ENCODE data around the gene DHX30. TPM values are rescaled to one million over a fixed set of nuclear protein-coding genes. Genes with fewer than 3 reads are reported as not detected.

DHX30 gene
- total and polyA plus RNA-seq, 9 of the 15 experiments (the other 6 are each of a cell fraction or from before 2014, with no cell fraction given) = 12.3 to 158 (median 79.0) TPM

DNA sequence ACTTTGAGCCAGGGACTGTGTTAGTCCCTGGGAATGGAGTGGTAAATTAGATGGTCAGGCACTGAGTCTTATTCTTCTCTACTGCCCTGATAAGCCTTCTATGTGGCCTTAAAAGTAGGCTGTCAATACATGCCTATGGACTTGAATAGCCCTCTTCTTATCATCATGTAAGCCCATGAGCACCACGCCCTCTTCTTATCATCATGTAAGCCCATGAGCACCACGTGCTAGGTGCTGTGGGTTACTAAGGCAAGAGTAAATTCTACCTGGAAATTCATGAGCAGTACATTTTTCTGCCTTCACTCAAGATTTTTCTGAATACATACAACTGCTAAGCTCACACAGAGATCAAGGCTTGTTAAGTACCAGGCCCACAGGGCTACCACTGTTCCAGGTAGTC is 68.5 kb downstream of the DHX30 start (continued):
- TF ChIP-seq, protein P1, sequence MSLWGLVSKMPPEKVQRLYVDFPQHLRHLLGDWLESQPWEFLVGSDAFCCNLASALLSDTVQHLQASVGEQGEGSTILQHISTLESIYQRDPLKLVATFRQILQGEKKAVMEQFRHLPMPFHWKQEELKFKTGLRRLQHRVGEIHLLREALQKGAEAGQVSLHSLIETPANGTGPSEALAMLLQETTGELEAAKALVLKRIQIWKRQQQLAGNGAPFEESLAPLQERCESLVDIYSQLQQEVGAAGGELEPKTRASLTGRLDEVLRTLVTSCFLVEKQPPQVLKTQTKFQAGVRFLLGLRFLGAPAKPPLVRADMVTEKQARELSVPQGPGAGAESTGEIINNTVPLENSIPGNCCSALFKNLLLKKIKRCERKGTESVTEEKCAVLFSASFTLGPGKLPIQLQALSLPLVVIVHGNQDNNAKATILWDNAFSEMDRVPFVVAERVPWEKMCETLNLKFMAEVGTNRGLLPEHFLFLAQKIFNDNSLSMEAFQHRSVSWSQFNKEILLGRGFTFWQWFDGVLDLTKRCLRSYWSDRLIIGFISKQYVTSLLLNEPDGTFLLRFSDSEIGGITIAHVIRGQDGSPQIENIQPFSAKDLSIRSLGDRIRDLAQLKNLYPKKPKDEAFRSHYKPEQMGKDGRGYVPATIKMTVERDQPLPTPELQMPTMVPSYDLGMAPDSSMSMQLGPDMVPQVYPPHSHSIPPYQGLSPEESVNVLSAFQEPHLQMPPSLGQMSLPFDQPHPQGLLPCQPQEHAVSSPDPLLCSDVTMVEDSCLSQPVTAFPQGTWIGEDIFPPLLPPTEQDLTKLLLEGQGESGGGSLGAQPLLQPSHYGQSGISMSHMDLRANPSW (CRISPR knock-in tag; IDR thresholded peaks at IDR 0.05) = no peak
- TF ChIP-seq SMAD2 (IDR thresholded peaks at IDR 0.05; ENCODE audit: low read depth, low read length) (no peak), ZNF24 (IDR thresholded peaks at IDR 0.05) (no peak), ZNF146 (CRISPR knock-in tag; IDR thresholded peaks at IDR 0.05; ENCODE audit: unreplicated experiment) (no peak), LARP7 (IDR thresholded peaks at IDR 0.05) (no peak), CAMTA2 (CRISPR knock-in tag; conservative IDR thresholded peaks at IDR 0.05) (no peak), NCOR1 (IDR thresholded peaks at IDR 0.05) (peak; percentile 33; the same call in 1 of the 2 replicates), ZNF77 (CRISPR knock-in tag; IDR thresholded peaks at IDR 0.05) (no peak), ZNF586 (CRISPR knock-in tag; conservative IDR thresholded peaks at IDR 0.05) (no peak)
- TF ChIP-seq, protein P2, sequence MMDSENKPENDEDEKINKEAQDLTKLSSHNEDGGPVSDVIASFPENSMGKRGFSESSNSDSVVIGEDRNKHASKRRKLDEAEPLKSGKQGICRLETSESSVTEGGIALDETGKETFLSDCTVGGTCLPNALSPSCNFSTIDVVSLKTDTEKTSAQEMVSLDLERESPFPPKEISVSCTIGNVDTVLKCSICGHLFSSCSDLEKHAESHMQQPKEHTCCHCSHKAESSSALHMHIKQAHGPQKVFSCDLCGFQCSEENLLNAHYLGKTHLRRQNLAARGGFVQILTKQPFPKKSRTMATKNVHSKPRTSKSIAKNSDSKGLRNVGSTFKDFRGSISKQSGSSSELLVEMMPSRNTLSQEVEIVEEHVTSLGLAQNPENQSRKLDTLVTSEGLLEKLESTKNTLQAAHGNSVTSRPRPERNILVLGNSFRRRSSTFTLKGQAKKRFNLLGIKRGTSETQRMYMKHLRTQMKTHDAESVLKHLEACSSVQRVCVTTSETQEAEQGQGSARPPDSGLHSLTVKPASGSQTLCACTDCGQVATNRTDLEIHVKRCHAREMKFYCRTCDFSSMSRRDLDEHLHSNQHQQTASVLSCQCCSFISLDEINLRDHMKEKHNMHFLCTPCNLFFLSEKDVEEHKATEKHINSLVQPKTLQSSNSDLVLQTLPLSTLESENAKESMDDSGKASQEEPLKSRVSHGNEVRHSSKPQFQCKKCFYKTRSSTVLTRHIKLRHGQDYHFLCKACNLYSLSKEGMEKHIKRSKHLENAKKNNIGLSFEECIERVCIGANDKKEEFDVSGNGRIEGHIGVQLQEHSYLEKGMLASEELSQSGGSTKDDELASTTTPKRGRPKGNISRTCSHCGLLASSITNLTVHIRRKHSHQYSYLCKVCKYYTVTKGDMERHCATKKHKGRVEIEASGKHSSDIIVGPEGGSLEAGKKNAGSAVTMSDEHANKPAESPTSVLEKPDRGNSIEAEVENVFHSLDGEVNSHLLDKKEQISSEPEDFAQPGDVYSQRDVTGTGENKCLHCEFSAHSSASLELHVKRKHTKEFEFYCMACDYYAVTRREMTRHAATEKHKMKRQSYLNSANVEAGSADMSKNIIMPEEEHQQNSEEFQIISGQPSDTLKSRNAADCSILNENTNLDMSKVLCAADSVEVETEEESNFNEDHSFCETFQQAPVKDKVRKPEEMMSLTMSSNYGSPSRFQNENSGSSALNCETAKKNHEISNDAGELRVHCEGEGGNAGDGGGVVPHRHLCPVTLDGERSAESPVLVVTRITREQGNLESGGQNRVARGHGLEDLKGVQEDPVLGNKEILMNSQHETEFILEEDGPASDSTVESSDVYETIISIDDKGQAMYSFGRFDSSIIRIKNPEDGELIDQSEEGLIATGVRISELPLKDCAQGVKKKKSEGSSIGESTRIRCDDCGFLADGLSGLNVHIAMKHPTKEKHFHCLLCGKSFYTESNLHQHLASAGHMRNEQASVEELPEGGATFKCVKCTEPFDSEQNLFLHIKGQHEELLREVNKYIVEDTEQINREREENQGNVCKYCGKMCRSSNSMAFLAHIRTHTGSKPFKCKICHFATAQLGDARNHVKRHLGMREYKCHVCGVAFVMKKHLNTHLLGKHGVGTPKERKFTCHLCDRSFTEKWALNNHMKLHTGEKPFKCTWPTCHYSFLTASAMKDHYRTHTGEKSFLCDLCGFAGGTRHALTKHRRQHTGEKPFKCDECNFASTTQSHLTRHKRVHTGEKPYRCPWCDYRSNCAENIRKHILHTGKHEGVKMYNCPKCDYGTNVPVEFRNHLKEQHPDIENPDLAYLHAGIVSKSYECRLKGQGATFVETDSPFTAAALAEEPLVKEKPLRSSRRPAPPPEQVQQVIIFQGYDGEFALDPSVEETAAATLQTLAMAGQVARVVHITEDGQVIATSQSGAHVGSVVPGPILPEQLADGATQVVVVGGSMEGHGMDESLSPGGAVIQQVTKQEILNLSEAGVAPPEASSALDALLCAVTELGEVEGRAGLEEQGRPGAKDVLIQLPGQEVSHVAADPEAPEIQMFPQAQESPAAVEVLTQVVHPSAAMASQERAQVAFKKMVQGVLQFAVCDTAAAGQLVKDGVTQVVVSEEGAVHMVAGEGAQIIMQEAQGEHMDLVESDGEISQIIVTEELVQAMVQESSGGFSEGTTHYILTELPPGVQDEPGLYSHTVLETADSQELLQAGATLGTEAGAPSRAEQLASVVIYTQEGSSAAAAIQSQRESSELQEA (IDR thresholded peaks at IDR 0.05; ENCODE audit: low read depth) = no peak
- TF ChIP-seq, protein P3, sequence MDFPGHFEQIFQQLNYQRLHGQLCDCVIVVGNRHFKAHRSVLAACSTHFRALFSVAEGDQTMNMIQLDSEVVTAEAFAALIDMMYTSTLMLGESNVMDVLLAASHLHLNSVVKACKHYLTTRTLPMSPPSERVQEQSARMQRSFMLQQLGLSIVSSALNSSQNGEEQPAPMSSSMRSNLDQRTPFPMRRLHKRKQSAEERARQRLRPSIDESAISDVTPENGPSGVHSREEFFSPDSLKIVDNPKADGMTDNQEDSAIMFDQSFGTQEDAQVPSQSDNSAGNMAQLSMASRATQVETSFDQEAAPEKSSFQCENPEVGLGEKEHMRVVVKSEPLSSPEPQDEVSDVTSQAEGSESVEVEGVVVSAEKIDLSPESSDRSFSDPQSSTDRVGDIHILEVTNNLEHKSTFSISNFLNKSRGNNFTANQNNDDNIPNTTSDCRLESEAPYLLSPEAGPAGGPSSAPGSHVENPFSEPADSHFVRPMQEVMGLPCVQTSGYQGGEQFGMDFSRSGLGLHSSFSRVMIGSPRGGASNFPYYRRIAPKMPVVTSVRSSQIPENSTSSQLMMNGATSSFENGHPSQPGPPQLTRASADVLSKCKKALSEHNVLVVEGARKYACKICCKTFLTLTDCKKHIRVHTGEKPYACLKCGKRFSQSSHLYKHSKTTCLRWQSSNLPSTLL (IDR thresholded peaks at IDR 0.05) = no peak
- TF ChIP-seq, protein P4, sequence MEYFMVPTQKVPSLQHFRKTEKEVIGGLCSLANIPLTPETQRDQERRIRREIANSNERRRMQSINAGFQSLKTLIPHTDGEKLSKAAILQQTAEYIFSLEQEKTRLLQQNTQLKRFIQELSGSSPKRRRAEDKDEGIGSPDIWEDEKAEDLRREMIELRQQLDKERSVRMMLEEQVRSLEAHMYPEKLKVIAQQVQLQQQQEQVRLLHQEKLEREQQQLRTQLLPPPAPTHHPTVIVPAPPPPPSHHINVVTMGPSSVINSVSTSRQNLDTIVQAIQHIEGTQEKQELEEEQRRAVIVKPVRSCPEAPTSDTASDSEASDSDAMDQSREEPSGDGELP (CRISPR knock-in tag; IDR thresholded peaks at IDR 0.05; ENCODE audit: borderline replicate concordance) = no peak; the same call in 1 of the 2 replicates
